GM12875 (cell line): ENCODE results near the gene GABPB2.

ENCODE experiments used
- H3K4me3 ChIP-seq: one replicate; pipeline ENCODE4 v1.5.1; 2011; ENCODE audit warnings: low read depth, low read length, control low read depth
- TF ChIP-seq, protein P1 (sequence below): IDR thresholded peaks from 2 replicates; pipeline ENCODE4 v1.5.1; 2011; ENCODE audit warnings: low read depth, mild to moderate bottlenecking, control low read depth, inconsistent platforms, low read length, moderate library complexity, borderline replicate concordance; ENCODE audit not compliant: insufficient read depth

GABPB2 gene

GRCh38 chr1:151070474-151071276 is at the start of gene GABPB2:
Gene GABPB2, plus strand, starts transcription at chr1:151070761. Its CDS starts 17,429 bp downstream, at chr1:151088190.
- peak within 1 kb of the TSS; percentile 92 for H3K4me3 ChIP-seq
- TF ChIP-seq, protein P1, sequence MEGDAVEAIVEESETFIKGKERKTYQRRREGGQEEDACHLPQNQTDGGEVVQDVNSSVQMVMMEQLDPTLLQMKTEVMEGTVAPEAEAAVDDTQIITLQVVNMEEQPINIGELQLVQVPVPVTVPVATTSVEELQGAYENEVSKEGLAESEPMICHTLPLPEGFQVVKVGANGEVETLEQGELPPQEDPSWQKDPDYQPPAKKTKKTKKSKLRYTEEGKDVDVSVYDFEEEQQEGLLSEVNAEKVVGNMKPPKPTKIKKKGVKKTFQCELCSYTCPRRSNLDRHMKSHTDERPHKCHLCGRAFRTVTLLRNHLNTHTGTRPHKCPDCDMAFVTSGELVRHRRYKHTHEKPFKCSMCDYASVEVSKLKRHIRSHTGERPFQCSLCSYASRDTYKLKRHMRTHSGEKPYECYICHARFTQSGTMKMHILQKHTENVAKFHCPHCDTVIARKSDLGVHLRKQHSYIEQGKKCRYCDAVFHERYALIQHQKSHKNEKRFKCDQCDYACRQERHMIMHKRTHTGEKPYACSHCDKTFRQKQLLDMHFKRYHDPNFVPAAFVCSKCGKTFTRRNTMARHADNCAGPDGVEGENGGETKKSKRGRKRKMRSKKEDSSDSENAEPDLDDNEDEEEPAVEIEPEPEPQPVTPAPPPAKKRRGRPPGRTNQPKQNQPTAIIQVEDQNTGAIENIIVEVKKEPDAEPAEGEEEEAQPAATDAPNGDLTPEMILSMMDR: peak; percentile 98

DNA sequence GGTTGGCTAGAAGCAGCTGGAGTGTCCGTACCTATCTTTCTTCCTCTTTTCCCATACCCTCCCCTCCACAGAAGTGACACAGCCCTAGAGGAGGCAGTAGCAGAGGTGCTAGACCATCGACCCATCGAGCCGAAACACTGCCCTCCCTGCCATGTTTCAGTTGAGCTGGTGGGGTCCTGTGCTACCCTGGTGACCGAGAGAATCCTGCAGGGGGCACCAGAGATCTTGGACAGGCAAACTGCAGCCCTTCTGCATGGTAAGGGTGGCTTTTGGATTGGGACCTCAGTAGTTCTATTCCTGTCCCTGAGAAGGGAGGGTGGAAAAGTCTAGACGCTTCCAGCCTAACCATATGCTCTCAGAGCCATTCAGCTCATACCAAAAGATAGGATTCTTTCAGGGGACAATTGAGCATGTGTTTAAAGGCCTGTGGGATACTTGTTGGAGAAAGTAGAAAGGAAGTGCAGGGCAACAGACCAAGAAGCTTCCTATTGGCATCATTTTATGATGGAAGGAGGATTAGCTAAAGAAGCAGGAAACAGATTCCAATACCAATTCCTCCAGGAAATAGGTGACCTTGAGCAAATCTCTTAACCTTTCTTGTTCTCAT is 45.9 kb upstream of the GABPB2 start:
- TF ChIP-seq, protein P1: peak; percentile 85
- no peak overlapping the region for H3K4me3 ChIP-seq

DNA sequence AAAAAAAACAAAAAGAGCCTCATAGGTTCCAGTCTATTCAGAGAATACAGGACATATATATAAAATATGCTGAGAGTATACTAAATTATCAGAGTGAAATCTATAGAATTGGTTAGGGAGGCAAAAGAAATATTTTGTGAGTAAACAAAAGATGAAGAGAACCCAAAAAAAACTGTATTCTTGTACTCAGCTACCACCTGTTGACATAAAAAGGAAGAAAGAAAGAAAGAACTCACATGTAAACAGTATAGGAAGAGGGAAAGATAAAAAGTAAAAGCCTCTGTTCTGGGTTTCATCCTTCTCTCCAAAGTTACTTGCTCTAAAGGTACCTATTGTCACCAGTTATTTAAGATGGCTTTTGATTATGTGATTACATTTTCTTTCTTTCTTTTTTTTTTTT is 44.1 kb upstream of the GABPB2 start:
- TF ChIP-seq, protein P1: no peak
- H3K4me3 ChIP-seq: no peak overlapping the region

DNA sequence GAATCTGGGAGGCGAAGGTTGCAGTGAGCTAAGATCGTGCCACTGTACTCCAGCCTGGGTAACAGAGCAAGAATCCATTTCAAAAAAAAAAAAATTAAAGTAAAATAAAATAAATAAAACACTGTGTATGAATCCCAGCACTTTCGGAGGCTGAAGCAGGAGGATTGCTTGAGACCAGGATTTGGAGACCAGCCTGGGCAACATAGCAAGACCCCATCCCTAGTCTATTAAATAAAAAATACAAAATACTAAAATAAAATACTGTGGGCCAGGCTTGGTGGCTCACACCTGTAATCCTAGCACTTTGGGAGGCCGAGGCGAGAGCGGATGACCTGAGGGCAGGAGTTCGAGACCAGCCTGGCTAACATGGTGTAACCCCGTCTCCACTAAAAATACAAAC is 38.4 kb upstream of the GABPB2 start:
- H3K4me3 ChIP-seq: no peak overlapping the region
- TF ChIP-seq, protein P1: no peak

DNA sequence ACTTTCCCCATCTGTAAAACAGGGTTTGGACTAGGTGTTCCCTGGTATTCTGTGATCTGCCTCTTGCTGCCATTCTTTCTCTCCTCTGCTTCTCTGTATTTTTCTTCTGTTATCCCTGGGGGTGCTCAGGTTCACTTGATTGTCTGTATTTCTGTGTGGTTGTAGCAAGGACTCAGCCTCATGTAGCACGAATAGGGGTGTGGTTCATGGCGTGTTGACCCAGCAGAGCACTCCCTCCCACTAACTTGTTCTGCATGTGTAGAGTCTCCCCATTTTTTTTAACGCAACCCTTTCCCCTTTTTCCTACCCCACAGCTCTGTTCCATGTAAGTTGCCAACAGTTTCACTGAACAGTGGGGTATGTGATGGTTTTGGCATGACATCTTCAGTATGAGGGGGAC is 35.4 kb upstream of the GABPB2 start:
- TF ChIP-seq, protein P1: no peak
- no peak overlapping the region for H3K4me3 ChIP-seq

DNA sequence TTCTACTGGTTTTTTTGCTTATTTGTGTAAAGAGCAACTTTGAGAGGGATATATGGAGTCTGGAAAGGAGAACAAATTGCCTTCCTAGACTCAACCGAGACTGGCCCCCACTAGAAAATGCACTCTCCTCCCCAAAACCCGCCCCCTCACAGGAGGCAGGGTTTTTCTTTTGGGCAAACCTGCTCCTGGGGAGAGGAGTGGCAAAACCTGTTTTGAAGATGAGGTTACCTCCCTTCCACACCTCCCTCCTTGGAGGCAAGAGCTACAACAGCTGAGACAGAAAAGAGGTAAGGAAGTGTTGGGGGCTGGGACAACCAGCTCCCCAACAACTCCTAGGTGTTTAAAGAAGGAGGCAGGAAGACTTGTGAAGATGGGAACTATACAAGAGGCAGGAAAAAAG is 34.2 kb upstream of the GABPB2 start, which contains the start of gene BNIPL:
Gene BNIPL (plus strand): TSS at position 231 of the 400 bp plus-strand sequence. CDS start 140 bp downstream, at position 371.
- TF ChIP-seq, protein P1: no peak
- no peak within 1 kb of the TSS for H3K4me3 ChIP-seq
